Measurements from ENCODE around the gene SLC4A5. TPM values are rescaled to one million over a fixed set of nuclear protein-coding genes. Genes with fewer than 3 reads are reported as not detected.

SLC4A5 gene
- total and polyA plus RNA-seq, 8 donors: 0.12 to 4.8 (median 0.58) TPM; not detected in 1

GRCh38 chr2:74223941-74224770 is 119.1 kb downstream of the SLC4A5 start:
- peaks cover 0 to 18% (median 7%) of the 10 kb centered on the region in 4 donors for H3K36me3 ChIP-seq
- H3K9me3 ChIP-seq: no peaks in the 10 kb centered on the region
- peak overlapping the region in 1 of 5 donors; percentile 34 for H3K27ac ChIP-seq
- H3K27me3 ChIP-seq: no peaks in the 10 kb centered on the region
- H3K4me3 ChIP-seq: no peak overlapping the region
- H3K4me1 ChIP-seq: peaks cover 0 to 16% (median 13%) of the 10 kb centered on the region in 4 donors
- 91 to 97% (median 96%) methylated on average over 8 of the region's 8 CpGs for WGBS, 5 donors
- intact Hi-C loops (cut with DNase I; ENCODE audit: low total_unique reads): no loop called here
- no peak for TF ChIP-seq POLR2A (IDR thresholded peaks at IDR 0.05)
- TF ChIP-seq CTCF (IDR thresholded peaks at IDR 0.05): no peak
- TF ChIP-seq EP300 (IDR thresholded peaks at IDR 0.05): no peak
- no peak for TF ChIP-seq POLR2AphosphoS5 (IDR thresholded peaks at IDR 0.05)
- DNase-seq: peak in 1 of 2 donors; percentile 20

GRCh38 chr2:74222300-74222650 is 120.9 kb downstream of the SLC4A5 start:
- H3K9me3 ChIP-seq: no peaks in the 10 kb centered on the region
- H3K27me3 ChIP-seq: no peaks in the 10 kb centered on the region
- intact Hi-C loops (cut with DNase I; ENCODE audit: low total_unique reads): no loop called here
- TF ChIP-seq CTCF (IDR thresholded peaks at IDR 0.05): no peak
- TF ChIP-seq POLR2A (IDR thresholded peaks at IDR 0.05): no peak
- no peak for TF ChIP-seq POLR2AphosphoS5 (IDR thresholded peaks at IDR 0.05)
- TF ChIP-seq EP300 (IDR thresholded peaks at IDR 0.05): no peak
- H3K27ac ChIP-seq: no peak overlapping the region
- 88 to 94% (median 89%) methylated on average over 5 to 6 of the region's 6 CpGs for WGBS, 5 donors
- no peak overlapping the region for H3K4me3 ChIP-seq
- H3K4me1 ChIP-seq: peaks cover 0 to 16% (median 13%) of the 10 kb centered on the region in 4 donors
- H3K36me3 ChIP-seq: peaks cover 0 to 35% (median 16%) of the 10 kb centered on the region in 4 donors
- DNase-seq: no peak

GRCh38 chr2:74221604-74222299 is 121.5 kb downstream of the SLC4A5 start:
- H3K27me3 ChIP-seq: no peaks in the 10 kb centered on the region
- intact Hi-C loops (cut with DNase I; ENCODE audit: low total_unique reads): no loop called here
- 92 to 98% (median 94%) methylated on average over 6 of the region's 6 CpGs for WGBS, 5 donors

More at GRCh38 chr2:74221604-74222299, 121.5 kb downstream of the SLC4A5 start:
- no peaks in the 10 kb centered on the region for H3K9me3 ChIP-seq
- DNase-seq: no peak
- no peak overlapping the region for H3K4me3 ChIP-seq
- peaks cover 0 to 12% (median 9%) of the 10 kb centered on the region in 4 donors for H3K4me1 ChIP-seq
- H3K27ac ChIP-seq: no peak overlapping the region
- TF ChIP-seq POLR2AphosphoS5 (IDR thresholded peaks at IDR 0.05) (no peak), CTCF (IDR thresholded peaks at IDR 0.05) (no peak), POLR2A (IDR thresholded peaks at IDR 0.05) (no peak), EP300 (IDR thresholded peaks at IDR 0.05) (no peak)
- peaks cover 5 to 38% (median 21%) of the 10 kb centered on the region in 4 donors for H3K36me3 ChIP-seq
